ENCODE results near the gene INO80B.
"Not testable (repeated sequence)": the region's sequence is repeated elsewhere in the genome, so short reads cannot be mapped to it uniquely, and the experiment has no call there.

INO80B gene

DNA sequence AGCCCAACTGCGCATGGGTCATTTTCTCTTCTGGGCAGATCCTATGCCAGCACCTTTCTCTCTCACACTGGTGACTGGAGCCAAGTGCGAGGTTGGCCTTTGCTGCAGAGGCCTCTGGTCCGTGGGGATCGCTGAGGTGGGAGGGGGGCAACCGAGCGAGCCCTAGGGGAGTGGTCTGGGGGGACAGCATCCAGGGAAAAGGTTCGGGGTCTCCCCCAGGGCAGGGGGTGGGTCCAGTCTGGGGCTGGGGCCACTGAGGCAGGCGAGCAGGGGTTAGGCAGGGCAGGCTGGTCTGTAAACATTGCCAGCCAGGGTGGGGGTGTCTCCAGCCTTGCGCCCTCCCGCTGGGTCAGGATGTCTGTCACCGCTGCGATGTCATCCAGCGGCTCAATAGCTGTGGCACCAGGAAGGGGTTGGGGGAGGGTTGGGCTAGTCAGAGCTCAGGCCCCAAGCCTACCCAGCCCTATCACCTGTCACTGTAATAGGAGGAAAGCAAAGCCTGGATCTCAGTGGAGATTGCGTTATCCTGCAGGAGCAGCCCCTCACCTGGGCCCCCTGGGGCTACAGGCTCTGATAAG lies 28.6 kb upstream of the INO80B start:
- no peak for DNase-seq (ENCODE audit: low read depth)

DNA sequence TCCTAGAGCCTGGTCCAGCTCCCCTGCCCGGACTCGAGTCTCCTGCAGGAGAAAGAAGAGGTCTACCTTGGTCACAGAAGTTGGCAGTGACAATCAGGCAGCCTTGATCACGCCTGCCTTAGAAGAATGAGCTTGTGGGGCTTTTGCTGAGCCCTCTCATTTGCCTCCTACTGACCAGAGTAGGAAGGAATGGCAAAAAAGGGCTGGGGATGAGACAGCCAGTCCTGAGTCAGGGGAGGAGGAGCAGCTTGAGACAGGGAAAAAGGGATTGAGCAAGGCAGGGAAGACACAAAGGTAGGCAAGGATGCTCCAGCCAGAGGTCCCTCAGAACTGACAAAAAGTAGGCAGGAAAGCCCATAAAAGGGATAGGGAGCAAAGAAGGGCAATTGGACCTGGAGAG lies 27.3 kb upstream of the INO80B start:
- DNase-seq (ENCODE audit: low read depth): no peak

DNA sequence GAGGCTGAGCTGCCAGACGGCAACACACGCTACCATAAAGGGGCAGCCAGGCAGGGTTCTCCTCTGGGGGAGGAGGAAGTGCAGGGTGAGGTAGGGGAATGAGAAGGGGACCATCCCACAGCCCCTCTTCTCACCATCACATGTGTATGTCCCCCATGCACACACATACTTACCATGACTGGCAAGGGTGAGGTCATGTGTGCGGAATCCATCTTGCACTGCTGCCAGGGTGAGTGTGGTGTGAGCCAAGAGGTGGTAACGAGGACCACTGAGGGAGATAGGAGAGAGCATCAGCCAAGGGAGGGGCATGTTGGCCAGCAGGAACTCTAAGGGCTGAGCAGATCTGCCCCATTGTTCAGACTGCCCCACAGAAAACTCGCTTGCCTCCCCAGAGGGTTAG lies 26.2 kb upstream of the INO80B start:
- no peak for DNase-seq (ENCODE audit: low read depth)

DNA sequence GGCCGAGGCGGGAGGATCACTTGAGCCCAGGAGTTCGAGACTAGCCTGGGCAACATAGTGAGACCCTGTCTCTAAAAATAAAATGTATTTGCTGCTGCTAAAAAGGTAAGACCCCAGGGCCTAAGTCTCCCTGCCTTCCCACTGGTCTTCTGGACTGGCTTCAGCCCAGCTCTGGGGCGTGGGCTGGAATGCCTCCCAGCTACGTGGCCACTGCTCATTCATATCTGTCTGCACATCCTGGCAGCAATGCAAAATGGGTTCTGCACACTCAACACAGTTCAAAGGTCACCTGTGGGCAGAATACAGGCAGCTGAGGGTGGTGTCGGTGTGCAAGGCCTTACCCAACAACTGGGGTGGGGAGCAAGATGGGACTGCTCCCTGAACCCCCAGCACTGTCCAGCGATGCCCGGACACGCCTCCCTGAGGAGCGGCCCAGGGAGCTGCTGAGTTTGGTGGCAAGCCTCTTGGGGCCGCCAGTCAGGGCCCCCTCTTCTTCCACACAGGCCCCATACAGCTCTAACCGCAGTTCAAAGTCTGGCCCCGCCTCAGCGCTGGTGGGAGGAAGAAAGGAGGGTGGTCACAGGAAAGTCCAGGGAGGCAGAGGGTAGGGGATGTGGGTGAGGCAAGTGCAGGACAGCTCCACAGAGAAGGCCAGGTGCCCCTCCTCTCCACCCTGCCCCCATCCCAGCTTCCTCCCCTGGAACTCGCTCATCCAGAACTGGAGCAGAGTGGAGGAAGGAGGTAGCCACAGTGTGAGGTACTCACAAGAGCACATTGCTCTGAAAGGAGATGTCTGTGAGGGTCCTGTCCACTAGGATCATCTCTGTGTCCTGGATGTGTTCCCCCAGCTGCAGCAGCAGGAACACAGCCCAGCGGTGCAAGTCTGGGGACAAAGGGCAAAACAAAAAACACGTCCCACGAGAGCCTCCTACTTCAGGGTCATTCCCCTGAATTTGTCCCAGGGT lies 25.1 kb upstream of the INO80B start:
- no peak for DNase-seq (ENCODE audit: low read depth)

DNA sequence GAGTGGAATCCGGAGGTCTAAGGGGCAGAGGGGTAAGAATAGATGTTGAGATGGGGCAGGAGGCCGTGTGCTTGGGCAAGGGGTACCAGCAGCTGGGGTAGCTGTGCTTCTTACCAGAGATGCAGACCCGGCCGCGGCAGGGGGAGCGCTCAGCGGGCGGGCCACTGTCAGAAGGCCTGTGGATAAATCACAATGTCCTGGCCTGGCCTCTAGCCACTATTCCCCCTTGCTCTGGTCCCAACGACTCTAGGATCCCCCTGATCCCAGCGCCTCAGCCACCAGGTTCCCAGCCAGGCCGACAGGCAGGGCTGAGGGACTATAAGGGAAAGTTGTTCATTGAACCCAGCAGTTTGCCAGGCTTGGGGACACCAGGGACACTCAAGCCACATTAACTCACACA lies 24.4 kb upstream of the INO80B start:
- no peak for DNase-seq (ENCODE audit: low read depth)

DNA sequence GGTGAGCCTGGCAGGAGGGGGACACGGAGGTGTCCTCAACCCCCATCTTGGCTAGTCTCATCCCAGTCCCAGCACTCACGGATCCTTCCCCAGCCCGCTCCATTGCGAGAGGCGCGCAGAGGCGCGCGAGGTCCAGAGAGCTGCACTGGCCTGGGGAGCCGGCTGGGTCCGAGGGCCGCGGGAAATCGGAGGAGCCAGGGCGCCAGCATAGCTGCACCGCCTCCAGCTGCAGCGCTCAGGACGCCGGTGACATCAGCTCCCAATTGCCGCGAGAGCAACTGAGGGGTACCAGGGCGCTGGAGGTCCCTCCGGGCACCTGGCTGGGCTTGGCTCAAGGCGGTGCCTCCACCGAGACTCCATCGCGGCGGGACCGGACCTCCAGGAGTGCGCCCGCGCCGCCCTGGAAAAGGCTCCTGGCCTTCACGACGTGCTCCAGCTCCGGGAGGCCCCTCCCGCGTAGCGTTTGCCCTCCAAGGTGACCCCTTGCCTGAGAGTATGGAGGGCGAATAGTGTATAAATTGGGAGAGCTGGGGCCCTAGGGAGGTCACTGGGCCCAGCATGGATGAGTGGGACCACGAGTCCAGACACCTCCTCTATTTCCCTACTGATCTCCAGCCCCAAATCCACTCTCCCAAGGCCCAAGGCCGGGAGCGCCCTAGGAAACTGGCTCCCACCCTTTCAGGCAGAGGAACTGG lies 18.6 kb upstream of the INO80B start:
- no peak for DNase-seq (ENCODE audit: low read depth)

DNA sequence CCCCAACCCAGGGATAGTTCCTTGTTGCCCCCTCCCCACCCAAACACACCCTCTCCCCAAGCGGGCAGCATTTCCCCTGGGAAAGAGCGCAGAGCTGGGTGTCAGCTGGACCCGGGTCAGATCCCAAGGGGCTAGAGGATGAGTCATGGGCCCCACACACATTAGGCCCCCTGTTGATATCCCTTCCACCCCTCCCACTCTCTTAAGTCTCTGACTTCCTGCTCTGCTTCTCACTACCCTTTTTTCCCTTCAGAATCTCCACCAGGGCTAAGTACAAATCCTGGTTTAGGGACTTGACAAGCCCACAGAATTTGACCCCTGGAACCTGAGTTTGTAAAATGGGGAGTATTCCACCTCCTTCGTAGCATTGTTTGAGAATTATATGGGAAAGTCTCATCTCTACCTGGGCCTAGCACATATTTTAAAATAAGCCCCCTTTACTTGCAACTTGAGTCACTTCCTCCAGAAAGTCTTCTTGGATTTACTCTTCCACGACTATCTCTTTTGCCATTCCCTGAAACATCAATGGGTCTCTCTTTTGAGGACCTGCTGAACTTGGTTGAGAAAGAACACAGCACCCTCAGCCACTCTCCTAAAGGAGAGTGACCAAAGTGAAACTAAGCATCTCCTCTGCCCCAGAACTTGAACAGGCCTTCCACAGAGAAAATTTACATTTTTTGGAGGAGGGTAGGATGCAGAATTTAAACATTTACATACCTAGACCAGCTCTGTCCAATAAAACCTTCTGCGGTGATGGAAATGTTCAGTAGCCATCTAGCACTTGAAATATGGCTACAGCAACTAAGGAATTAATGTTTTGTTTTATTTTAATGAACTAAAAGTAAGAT lies 17.8 kb upstream of the INO80B start:
- DNase-seq (ENCODE audit: low read depth): no peak

DNA sequence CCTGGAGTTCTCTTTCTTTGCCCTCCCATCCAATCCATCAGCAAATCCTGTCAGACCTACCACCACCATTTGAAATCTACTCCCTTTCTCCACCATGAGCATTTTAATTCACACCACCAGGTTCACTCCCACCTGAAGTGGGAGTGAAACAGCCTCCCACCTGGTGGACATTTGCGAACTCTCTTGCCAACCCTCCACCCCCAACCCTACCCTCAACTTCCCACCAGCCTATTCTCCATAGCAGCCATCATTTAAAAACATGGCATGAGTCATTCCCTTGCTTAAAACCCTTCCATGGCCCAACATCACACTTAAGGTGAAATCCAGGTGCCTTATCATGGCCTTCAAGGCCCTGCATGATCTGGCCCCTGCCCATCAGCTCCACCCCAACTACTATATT lies 16.6 kb upstream of the INO80B start:
- no peak for DNase-seq (ENCODE audit: low read depth)

DNA sequence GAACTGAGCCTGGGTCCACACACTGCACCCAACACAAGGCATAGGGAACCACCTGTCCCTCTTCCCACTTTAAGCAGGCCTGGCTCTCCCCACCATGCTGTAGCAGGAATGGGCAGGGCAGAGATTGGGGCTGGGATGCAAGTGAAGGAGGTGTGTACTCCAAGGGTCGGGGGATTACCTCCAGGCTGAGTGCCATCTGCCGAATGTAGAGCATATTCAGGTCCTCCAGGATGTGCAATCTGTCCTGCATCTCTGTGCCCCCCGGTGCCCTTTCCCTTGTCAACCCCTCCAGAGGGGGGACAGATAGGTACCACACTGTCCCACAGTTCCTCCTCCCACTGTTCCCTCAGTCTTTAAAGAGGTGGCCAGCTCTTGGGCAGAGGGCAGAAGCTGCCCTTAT lies 15.5 kb upstream of the INO80B start:
- no peak for DNase-seq (ENCODE audit: low read depth)

DNA sequence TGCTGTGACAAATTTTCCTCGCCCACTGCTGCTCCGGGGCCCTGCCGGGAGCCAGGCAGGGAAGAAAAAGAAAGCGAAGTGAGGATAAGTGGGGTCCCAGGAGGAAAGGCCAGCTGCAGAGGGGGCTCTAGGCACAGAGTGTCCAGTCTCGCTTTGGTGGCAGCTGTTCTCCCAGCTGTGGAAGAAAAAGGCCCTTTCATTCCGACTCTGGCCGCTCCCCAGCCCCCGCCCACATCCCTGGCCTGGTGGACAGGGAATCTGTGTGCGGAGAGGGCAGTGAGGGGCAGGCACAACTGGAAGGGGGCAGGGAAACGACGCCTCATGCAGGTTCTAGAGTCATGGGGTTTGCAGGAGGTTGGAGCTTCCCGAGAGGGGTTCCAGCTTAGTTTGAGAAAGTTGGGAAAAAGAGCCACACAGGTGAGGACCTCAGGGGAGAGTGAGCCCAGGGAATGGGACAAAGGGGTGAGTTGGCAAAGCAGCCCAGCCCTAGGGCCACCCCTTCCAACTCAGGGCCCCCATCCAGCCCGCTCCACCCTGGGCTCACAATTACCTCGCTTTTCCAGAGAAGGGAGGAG lies 15.0 kb upstream of the INO80B start:
- DNase-seq (ENCODE audit: low read depth): no peak

DNA sequence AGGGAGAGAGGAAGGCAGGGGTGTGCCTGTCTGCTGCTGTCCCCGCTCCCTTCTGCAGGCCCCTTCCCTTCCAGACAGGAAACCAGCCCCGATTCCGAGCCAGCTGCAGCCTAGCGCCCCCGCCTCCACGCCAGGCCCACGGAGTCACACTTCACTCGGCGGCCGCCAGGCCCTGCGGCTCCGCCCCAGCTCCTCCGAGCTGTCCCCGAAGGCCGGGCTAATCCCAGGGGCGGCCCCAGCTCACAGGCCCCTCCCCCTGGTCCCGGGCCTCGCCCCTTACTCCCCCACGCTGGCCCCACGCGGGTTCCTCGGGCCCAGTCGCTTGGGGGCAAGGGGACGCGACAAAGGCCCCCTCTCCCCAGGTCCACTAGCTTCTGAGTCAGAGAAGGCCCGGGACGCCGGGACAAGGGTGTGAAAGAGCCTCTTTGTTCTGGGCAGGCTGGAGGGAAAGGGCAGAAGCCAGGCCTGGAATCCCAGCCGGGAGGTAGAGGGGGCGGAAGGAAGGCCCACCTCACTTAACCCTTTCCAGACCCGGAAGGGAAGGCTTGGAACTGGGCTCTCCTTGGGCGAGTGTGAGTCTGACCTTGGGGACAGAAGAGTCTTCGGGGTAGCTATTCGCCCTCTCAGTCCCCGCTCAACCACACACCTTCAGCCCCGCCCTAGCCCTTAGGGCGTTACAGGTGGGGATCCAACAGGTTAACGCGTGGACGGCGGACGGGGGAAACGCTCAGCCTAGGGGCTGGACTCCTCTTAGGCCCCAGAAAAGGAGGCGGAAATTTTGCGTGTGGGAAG lies 14.3 kb upstream of the INO80B start:
- DNase-seq (ENCODE audit: low read depth): peak; percentile 43

DNA sequence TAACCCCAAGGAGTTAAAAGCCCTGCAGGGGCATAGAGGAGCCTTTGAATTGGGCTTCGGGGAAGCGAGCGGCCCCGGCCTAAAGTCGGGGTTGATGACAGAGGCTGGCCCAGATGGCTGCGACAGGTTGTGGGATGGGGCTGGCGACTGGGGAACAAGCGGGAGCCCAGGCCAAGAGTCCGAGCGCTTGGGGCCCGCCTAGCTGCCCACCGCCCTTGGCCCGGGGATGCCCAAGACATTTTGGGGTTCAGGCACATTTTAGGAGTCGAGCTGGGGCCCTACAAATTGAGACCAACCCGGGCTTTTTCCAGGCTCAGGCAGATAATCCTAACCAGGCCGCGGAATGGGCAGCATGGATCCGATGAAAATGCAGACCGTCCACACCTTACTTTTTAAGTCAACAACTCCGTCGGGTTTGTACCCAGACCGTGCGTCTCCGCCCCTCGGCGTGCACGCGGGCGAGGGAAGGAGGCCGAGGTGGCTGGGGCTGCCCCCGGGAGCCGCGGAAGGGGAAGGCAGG lies 13.7 kb upstream of the INO80B start:
- DNase-seq (ENCODE audit: low read depth): no peak

DNA sequence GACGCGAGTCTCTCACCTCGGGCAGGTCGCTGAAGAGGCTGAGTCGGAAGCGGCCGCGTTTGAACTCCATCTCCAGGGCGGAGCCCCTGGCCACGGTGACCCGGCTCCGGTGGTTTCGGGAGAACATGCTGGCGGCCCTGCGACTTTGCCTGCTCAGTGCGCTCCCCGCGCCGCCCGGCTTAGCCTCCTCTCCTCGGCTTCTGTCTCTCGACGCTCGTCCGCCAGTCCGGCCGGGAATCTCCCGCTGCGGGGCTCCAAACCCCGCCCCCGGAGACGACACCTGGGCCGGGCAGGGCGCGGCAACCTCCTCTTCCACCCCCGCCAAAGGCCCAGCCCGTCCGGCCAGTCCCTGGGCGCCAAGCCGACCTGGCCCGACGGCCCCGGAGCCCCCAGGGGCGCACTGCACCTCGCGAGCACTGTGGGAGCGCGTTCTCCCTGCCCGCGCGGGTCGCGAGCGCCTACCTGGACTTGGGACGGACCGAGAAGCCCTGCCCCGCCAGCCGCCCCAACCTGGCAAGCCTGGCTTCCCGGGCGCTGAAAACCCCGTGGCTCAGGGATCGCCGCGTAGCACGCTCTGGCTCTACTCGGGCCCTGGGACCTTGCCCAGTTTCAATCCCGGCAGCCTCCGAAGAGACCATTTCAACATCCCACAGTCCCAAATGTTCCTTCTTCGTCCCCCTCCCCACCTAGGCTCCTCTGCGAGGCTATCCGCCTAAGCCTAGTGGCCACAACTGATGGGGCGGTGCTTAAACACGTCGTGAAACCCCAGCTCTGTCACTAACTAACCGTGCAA lies 13.0 kb upstream of the INO80B start, which contains the start of gene RTKN:
RTKN (minus strand) TSS at position 248 of the 793 bp plus-strand sequence; CDS start at position 127, 121 bp downstream.
- DNase-seq (ENCODE audit: low read depth): no peak

DNA sequence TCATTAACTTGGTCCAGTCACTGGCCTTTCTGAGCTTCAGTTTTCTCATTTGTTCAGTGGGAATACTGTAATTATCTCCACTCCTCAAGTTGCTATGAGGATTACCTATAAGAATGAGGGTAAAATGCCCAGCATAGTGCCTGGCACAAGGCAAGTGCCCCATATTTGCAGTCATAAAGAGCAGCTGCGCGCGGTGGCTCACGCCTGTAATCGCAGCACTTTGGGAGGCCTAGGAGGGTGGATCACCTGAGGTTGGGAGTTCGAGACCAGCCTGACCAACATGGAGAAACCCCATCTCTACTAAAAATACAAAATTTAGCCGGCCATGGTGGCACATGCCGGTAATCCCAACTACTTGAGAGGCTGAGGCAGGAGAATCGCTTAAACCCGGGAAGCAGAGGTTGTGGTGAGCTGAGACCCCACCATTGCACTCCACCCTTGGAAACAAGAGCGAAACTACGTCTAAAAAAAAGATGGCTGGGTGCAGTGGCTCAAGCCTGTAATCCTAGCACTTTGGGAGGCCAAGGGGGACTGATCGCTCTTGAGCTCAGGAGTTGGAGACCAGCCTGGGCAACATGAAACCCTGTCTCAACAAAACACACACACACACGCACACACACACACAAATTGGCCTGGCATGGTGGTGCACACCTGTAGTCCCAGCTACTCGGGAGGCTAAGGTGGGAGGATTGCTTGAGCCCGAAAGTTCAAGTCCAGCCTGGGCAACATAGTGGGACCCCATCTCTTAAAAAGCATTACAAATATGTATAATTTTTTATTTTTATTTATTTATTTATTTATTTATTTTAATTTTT lies 12.2 kb upstream of the INO80B start:
- DNase-seq (ENCODE audit: low read depth): not testable (repeated sequence)

DNA sequence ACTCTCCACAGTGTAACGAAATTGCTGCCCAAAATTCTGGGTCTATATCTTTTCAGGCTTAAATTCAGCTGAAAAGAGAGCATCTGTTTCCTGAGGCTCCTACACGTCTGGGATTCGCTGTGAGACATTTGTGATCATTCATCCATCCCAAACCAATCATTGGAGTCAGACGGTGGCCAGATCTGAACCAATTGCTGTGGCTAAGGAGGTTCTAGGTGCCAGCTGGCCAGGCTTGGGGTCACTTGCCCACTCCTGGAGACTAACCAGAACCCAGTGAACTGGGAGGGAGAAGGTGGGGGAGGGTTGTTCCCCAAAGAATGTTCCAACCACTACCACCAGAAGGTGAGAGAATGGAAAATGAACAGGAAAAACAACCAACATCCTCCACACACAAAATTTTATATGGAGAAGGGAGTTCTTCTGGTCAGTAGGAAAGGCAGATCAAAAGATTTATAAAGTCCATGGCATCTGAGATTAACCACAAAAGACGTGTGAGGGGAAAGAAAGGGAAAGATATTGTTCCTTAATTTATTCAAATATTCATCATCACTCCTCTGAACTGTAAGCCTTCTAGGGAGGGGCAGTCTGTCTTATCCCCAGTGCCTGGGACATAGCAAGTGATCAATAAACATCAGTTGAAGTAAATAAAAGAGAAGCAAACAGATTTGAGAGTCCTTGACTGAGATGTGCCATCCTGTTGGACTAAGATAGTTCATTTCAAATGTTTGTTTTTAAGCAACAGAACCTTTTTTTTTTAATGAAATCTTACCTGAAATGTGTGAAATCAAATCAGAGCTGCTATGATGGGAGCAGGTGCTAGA lies 10.2 kb upstream of the INO80B start:
- no peak for DNase-seq (ENCODE audit: low read depth)

DNA sequence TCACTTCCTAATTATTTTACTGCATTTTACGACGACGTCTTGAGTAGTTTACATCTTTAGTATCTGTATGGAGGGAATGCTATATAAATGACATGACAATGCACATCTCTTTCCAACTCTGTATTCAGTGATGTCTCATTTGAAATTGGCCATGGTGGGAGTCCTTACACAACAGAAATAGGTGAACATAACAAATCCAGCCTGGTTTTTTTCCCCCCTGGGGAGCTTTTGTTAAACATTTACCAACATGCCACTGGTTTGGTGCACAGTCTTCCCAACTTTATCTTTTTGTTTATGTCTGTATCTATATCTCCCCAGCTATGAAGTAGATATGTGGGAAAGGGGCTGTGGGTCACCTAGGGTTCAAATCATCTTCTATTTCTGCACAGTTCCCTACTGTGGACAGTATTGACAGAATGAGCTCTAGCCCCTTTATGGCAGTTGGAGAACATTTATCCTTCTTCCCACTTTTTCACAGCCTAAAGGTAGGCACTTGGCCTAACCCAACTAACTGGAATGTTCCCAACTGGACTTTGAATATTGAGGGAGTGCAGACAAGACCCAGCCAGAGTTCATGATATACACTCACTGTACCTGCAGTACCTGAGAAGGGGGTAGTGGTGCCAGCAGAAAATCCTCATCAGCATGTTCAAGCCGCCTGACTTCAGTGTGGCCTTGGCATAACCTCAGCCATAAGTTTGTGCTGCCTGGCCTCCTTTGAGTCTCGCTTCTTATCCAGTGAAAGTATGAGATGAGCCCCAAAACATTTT lies 7.5 kb upstream of the INO80B start:
- no peak for DNase-seq (ENCODE audit: low read depth)

DNA sequence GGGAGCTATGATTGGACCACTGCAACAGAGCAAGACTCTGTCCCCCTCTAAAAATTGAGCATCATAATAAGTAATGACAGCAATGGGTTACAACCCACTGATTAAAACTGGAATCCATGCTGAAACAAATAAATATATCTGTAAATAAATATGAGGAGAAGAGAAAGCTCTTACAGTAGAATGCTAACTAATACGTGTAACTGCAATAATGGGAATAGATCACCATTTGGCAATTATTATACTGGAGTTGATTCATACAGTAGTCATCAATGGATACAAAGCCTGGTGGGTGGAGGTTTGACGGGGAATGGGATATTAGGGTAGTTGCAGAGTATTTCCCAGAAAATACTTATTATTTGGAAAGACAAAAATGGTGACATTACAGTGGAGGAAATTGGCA lies 6.1 kb upstream of the INO80B start:
- no peak for DNase-seq (ENCODE audit: low read depth)
